A549 (cell line): ENCODE results near the gene ANKRD9. TPM values are rescaled to one million over a fixed set of nuclear protein-coding genes. Genes with fewer than 3 reads are reported as not detected.
"Not testable (repeated sequence)": the region's sequence is repeated elsewhere in the genome, so short reads cannot be mapped to it uniquely, and the experiment has no call there.

ENCODE experiments used
- ATAC-seq, 2 experiments: fragments of 200-7000 bp in 1 of 2; fragments of >200 bp in 1 of 2; cut with Nextera tagmentation in 1 of 2; cut with Tn5 transposase in 1 of 2; 3 replicates each; pipeline versions ENCODE4 v1.8.0 to v1.9.1; 2018 to 2020; ENCODE audit warnings: mild to moderate bottlenecking in 1 of 2, moderate library complexity in 1 of 2
- CTCF ChIA-PET: fragments of 300-600 bp; sonication (Branson Sonifier 250); formaldehyde crosslinking; extraction: SDS; loops from one replicate; lab custom pipeline; 2021; ENCODE audit warnings: antibody characterized with exemption, inconsistent platforms; lab: Yijun Ruan, JAX
- POLR2A ChIA-PET: fragments of 350-600 bp; formaldehyde crosslinking; extraction: SDS; loops from one replicate; lab custom pipeline; 2021; ENCODE audit warnings: antibody characterized with exemption, inconsistent platforms; lab: Yijun Ruan, JAX
- DNase-seq, 2 experiments: peaks; one replicate each; pipeline versions ENCODE4 v3.0.0 to v3.0.0-alpha.2; 2011 to 2016; ENCODE audit warnings: low read depth in 1 of 2, low spot score in 1 of 2
- FAIRE-seq: peaks from 2 replicates; lab custom pipeline; 2011; peaks lifted over from hg19 to GRCh38; lab: Jason Lieb, UNC
- H3K27ac ChIP-seq, 2 experiments: fragments of >200 bp; sonication (Bioruptor Twin); formaldehyde crosslinking; 3 replicates each; pipeline ENCODE4 v1.5.1; 2016 to 2017
- H3K4me1 ChIP-seq: fragments of >200 bp; sonication (Bioruptor Twin); formaldehyde crosslinking; 3 replicates; pipeline ENCODE4 v1.6.1; 2016
- H3K4me2 ChIP-seq: fragments of >200 bp; sonication (Bioruptor Twin); formaldehyde crosslinking; 3 replicates; pipeline ENCODE4 v1.6.1; 2016
- H3K4me3 ChIP-seq: fragments of >200 bp; sonication (Bioruptor Twin); formaldehyde crosslinking; 3 replicates; pipeline ENCODE4 v1.5.1; 2016
- H3K9me3 ChIP-seq: fragments of >200 bp; sonication (Bioruptor Twin); formaldehyde crosslinking; 3 replicates; pipeline ENCODE4 v1.6.1; 2016
- BHLHE40 ChIP-seq: IDR thresholded peaks from 2 replicates; pipeline ENCODE4 v1.6.1; 2012; ENCODE audit warnings: low read depth, low read length, inconsistent platforms
- CEBPB ChIP-seq, 2 experiments: fragments of >200 bp in 1 of 2; sonication (Bioruptor Twin) in 1 of 2; formaldehyde crosslinking in 1 of 2; IDR thresholded peaks; 2 replicates each; pipeline ENCODE4 v1.6.1; 2012 to 2016
- CTCF ChIP-seq: fragments of >200 bp; sonication (Bioruptor Twin); formaldehyde crosslinking; IDR thresholded peaks from 3 replicates; pipeline ENCODE4 v1.5.1; 2016
- E2F6 ChIP-seq: IDR thresholded peaks from 2 replicates; pipeline ENCODE4 v1.6.1; 2012; ENCODE audit warnings: low read depth, borderline replicate concordance
- EP300 ChIP-seq, 2 experiments: fragments of >200 bp; sonication (Bioruptor Twin); formaldehyde crosslinking; IDR thresholded peaks; 2 replicates in 1 of 2; 3 replicates in 1 of 2; pipeline ENCODE4 v1.6.1; 2016 to 2017
- FOSL2 ChIP-seq, 2 experiments: fragments of 450-650 bp in 1 of 2; fragments of >200 bp in 1 of 2; sonication (Bioruptor Twin) in 1 of 2; formaldehyde crosslinking; IDR thresholded peaks; 2 replicates each; pipeline versions ENCODE4 v1.5.0 to v1.6.1; 2016 to 2020; ENCODE audit warnings: mild to moderate bottlenecking in 1 of 2, moderate library complexity in 1 of 2
- GATA3 ChIP-seq: IDR thresholded peaks from 2 replicates; pipeline ENCODE4 v1.6.1; 2012; ENCODE audit warnings: borderline replicate concordance
- HDAC2 ChIP-seq: fragments of 200-600 bp; sonication (generic); IDR thresholded peaks from 2 replicates; pipeline ENCODE4 v1.6.1; 2016
- HEYL ChIP-seq: fragments of 250-450 bp; sonication (Bioruptor Pico); IDR thresholded peaks from 2 replicates; pipeline ENCODE4 v1.8.0; 2021; ENCODE audit warnings: mild to moderate bottlenecking, moderate library complexity
- HOXA7 ChIP-seq: fragments of 250-450 bp; sonication (Bioruptor Pico); IDR thresholded peaks from 2 replicates; pipeline ENCODE4 v1.5.0; 2020; ENCODE audit warnings: mild to moderate bottlenecking, moderate library complexity
- HOXB5 ChIP-seq: fragments of 250-450 bp; sonication (Bioruptor Pico); IDR thresholded peaks from 2 replicates; pipeline ENCODE4 v1.5.0; 2020; ENCODE audit warnings: mild to moderate bottlenecking, moderate library complexity
- JUN ChIP-seq, 2 experiments: fragments of >200 bp; sonication (Bioruptor Twin); formaldehyde crosslinking; IDR thresholded peaks; 2 replicates in 1 of 2; 3 replicates in 1 of 2; pipeline ENCODE4 v1.6.1; 2016 to 2017
- PHF8 ChIP-seq: fragments of 200-600 bp; sonication (generic); IDR thresholded peaks from 2 replicates; pipeline ENCODE4 v1.6.1; 2016; ENCODE audit warnings: low read depth, mild to moderate bottlenecking, antibody characterized with exemption, moderate library complexity, borderline replicate concordance
- POLR2AphosphoS2 ChIP-seq: conservative IDR thresholded peaks from 2 replicates; pipeline ENCODE4 v1.6.1; 2012; ENCODE audit warnings: low read length, improper control_type of control experiment, inconsistent platforms
- REST ChIP-seq: fragments of 200-600 bp; sonication (generic); IDR thresholded peaks from 2 replicates; pipeline ENCODE4 v1.6.1; 2016; ENCODE audit warnings: antibody characterized with exemption, mild to moderate bottlenecking, moderate library complexity
- ZNF302 ChIP-seq: fragments of 250-450 bp; sonication (Bioruptor Pico); IDR thresholded peaks from 2 replicates; pipeline ENCODE4 v1.9.0; 2021; ENCODE audit warnings: inconsistent platforms, mild to moderate bottlenecking, moderate library complexity
- WGBS: methylation state at CpG from one replicate; pipeline ENCODE4 v1.1.6; 2017; ENCODE audit errors: missing lambda C conversion rate; 5-methylcytosine and 5-hydroxymethylcytosine counted together
- polyA plus RNA-seq, 4 experiments: library from polyadenylated mRNA; depleted of rRNA in 3 of 4; stranded (reverse); fragments of >200 nt; fragmentation: RNase III in 1 of 4; extraction: RNeasy Plus Mini Kit Qiagen cat#74134 plus additional on column Dnase treatment in 1 of 4; gene quantifications; 2 replicates in 3 of 4; 3 replicates in 1 of 4; pipeline ENCODE4 v1.2.3, GENCODE V29; 2011 to 2017

ANKRD9 gene
- polyA plus RNA-seq, 2 of the 4 experiments (the other 2 are of a cell fraction): 6.3 to 11.8 TPM

- no peak for TF ChIP-seq HOXB5 (CRISPR knock-in tag)
- TF ChIP-seq PHF8: no peak
- no peak for TF ChIP-seq EP300 (IDR thresholded peaks at IDR 0.05)
- no peak for TF ChIP-seq CTCF
- no peak for TF ChIP-seq REST
- no peak for TF ChIP-seq CEBPB (IDR thresholded peaks at IDR 0.05)
- TF ChIP-seq BHLHE40: no peak
Observed at GRCh38 chr14:102551995-102552705, 42.6 kb upstream of the ANKRD9 start (continued).

- FAIRE-seq, H3K4me3 ChIP-seq, H3K4me2 ChIP-seq, POLR2A ChIA-PET, H3K27ac ChIP-seq, DNase-seq, ATAC-seq, CTCF ChIA-PET, H3K9me3 ChIP-seq: not testable (repeated sequence)
- 79% methylated on average over 3 of the region's 3 CpGs for WGBS
- H3K4me1 ChIP-seq: peaks cover 12% of the 10 kb centered on the region
- TF ChIP-seq HEYL (CRISPR knock-in tag): peak; percentile 65; the same call in 1 of the 2 replicates
- TF ChIP-seq, all 56 proteins: peak for 1; not testable (repeated sequence) for 55
Observed at GRCh38 chr14:102550927-102551401, 41.4 kb upstream of the ANKRD9 start.

GRCh38 chr14:102548616-102549240 lies 39.2 kb upstream of the ANKRD9 start:
- Histone ChIP-seq H3K4me2 (no peak overlapping the region), H3K9me3 (no peaks in the 10 kb centered on the region), H3K4me3 (no peak overlapping the region), H3K27ac (no peak overlapping the region), H3K4me1 (peaks cover 30% of the 10 kb centered on the region)
- DNase-seq (no peak), ATAC-seq (no peak), FAIRE-seq (no peak)
- TF ChIP-seq E2F6 (no peak), HDAC2 (no peak), HOXA7 (CRISPR knock-in tag) (no peak), POLR2AphosphoS2 (no peak), ZNF302 (CRISPR knock-in tag) (no peak), BHLHE40 (no peak), GATA3 (no peak), JUN (IDR thresholded peaks at IDR 0.05) (no peak), FOSL2 (IDR thresholded peaks at IDR 0.05) (no peak), FOSL2 (CRISPR knock-in tag; IDR thresholded peaks at IDR 0.05) (no peak)
- WGBS: 32% methylated on average over 3 of the region's 3 CpGs
- CTCF ChIA-PET: interaction anchor here (1.8 kb wide), 1 partner anchor 24 kb away, joined by 7 read pairs; no protein-coding TSS in a partner anchor
- POLR2A ChIA-PET: interaction anchor here (0.7 kb wide), 1 partner anchor 21 kb away, joined by 3 read pairs; no protein-coding TSS in a partner anchor
